Measurements from ENCODE around the gene FLRT1. TPM values are rescaled to one million over a fixed set of nuclear protein-coding genes. Genes with fewer than 3 reads are reported as not detected.

The FLRT1 gene
- total RNA-seq, 6 donors from 2014 or later: 0.09 to 0.30 (median 0.15) TPM; not detected in 3

- Histone ChIP-seq H3K27ac (no peak overlapping the region), H3K9me3 (no peaks in the 10 kb centered on the region), H3K27me3 (no peaks in the 10 kb centered on the region), H3K4me3 (no peak overlapping the region), H3K36me3 (no peaks in the 10 kb centered on the region), H3K4me1 (no peaks in the 10 kb centered on the region)
- DNase-seq: no peak
- 82 to 93% methylated on average over 8 of the region's 8 CpGs for WGBS, 2 donors
- TF ChIP-seq EP300 (IDR thresholded peaks at IDR 0.05) (no peak), POLR2A (IDR thresholded peaks at IDR 0.05) (no peak), CTCF (IDR thresholded peaks at IDR 0.05) (no peak), POLR2AphosphoS5 (IDR thresholded peaks at IDR 0.05) (no peak)
- ATAC-seq (ENCODE audit: low FRiP score in 2 of 2): no peak
These were observed 36.7 kb downstream of the FLRT1 start for GRCh38 chr11:64072403-64072802.

- DNase-seq: peak in 1 of 2 donors; percentile 59
- H3K27ac ChIP-seq: no peak overlapping the region
- no peaks in the 10 kb centered on the region for H3K9me3 ChIP-seq
- WGBS, 2 donors: 75 to 96% methylated on average over 2 to 9 of the region's 9 CpGs
- TF ChIP-seq EP300 (IDR thresholded peaks at IDR 0.05) (no peak), CTCF (IDR thresholded peaks at IDR 0.05) (no peak), POLR2A (IDR thresholded peaks at IDR 0.05) (no peak), POLR2AphosphoS5 (IDR thresholded peaks at IDR 0.05) (no peak)
- no peaks in the 10 kb centered on the region for H3K4me1 ChIP-seq
- H3K27me3 ChIP-seq: no peaks in the 10 kb centered on the region
- H3K36me3 ChIP-seq: no peaks in the 10 kb centered on the region
- no peak overlapping the region for H3K4me3 ChIP-seq
- no peak for ATAC-seq (ENCODE audit: low FRiP score in 2 of 2)
These were observed 37.1 kb downstream of the FLRT1 start for GRCh38 chr11:64072871-64073270.

GRCh38 chr11:64073542-64073941 is 37.8 kb downstream of the FLRT1 start:
- Histone ChIP-seq H3K27ac (no peak overlapping the region), H3K27me3 (no peaks in the 10 kb centered on the region), H3K4me3 (no peak overlapping the region), H3K36me3 (no peaks in the 10 kb centered on the region), H3K9me3 (no peaks in the 10 kb centered on the region), H3K4me1 (no peaks in the 10 kb centered on the region)
- no peak for ATAC-seq (ENCODE audit: low FRiP score in 2 of 2)
- 82 to 85% methylated on average over 11 to 13 of the region's 13 CpGs for WGBS, 2 donors
- TF ChIP-seq POLR2AphosphoS5 (IDR thresholded peaks at IDR 0.05) (no peak), EP300 (IDR thresholded peaks at IDR 0.05) (no peak), POLR2A (IDR thresholded peaks at IDR 0.05) (no peak), CTCF (IDR thresholded peaks at IDR 0.05) (no peak)
- peak in 1 of 2 donors; percentile 75 for DNase-seq

- Histone ChIP-seq H3K27me3 (no peaks in the 10 kb centered on the region), H3K27ac (no peak overlapping the region), H3K9me3 (no peaks in the 10 kb centered on the region), H3K4me1 (no peaks in the 10 kb centered on the region), H3K36me3 (no peaks in the 10 kb centered on the region), H3K4me3 (no peak overlapping the region)
- ATAC-seq (ENCODE audit: low FRiP score in 2 of 2) (peak in 1 of 2 donors; percentile 26), DNase-seq (peak in 1 of 2 donors; percentile 49)
- 56 to 74% methylated on average over 7 to 10 of the region's 10 CpGs for WGBS, 2 donors
- TF ChIP-seq CTCF (IDR thresholded peaks at IDR 0.05) (no peak), POLR2AphosphoS5 (IDR thresholded peaks at IDR 0.05) (no peak), EP300 (IDR thresholded peaks at IDR 0.05) (no peak), POLR2A (IDR thresholded peaks at IDR 0.05) (no peak)
These were observed 38.5 kb downstream of the FLRT1 start for GRCh38 chr11:64074239-64074638.

GRCh38 chr11:64076758-64077157 is 41.0 kb downstream of the FLRT1 start:
- Histone ChIP-seq H3K4me3 (no peak overlapping the region), H3K36me3 (no peaks in the 10 kb centered on the region), H3K27ac (no peak overlapping the region), H3K27me3 (no peaks in the 10 kb centered on the region), H3K4me1 (no peaks in the 10 kb centered on the region), H3K9me3 (no peaks in the 10 kb centered on the region)
- ATAC-seq (ENCODE audit: low FRiP score in 2 of 2) (no peak), DNase-seq (no peak)
- no peak for TF ChIP-seq POLR2AphosphoS5 (IDR thresholded peaks at IDR 0.05)
- 85 to 90% methylated on average over 7 to 8 of the region's 8 CpGs for WGBS, 2 donors
